H1 (cell line): ENCODE measurements around the gene ATG7. TPM values are rescaled to one million over a fixed set of nuclear protein-coding genes. Genes with fewer than 3 reads are reported as not detected.

ENCODE experiments used
- CTCF ChIA-PET: fragments of 300-600 bp; sonication (Branson Sonifier 250); formaldehyde crosslinking; loops from one replicate; lab custom pipeline; 2021; ENCODE audit not compliant: partially characterized antibody; lab: Charles Lee
- POLR2A ChIA-PET: fragments of 300-600 bp; sonication (Branson Sonifier 250); formaldehyde crosslinking; loops from one replicate; lab custom pipeline; 2021; ENCODE audit warnings: inconsistent platforms; ENCODE audit not compliant: partially characterized antibody; lab: Charles Lee
- DNase-seq, 2 experiments: peaks; one replicate each; pipeline versions ENCODE4 v3.0.0 to v3.0.0-alpha.2; 2010 to 2022; ENCODE audit warnings: low spot score in 2 of 2, low read depth in 1 of 2, mixed read lengths in 1 of 2
- FAIRE-seq: peaks from 2 replicates; lab custom pipeline; 2011; peaks lifted over from hg19 to GRCh38; lab: Jason Lieb, UNC
- H2AFZ ChIP-seq: 2 replicates; pipeline ENCODE4 v1.8.1; 2012; ENCODE audit warnings: low read length, inconsistent platforms
- H2AK5ac ChIP-seq: 2 replicates; pipeline ENCODE4 v1.6.1; 2013; ENCODE audit warnings: low read depth, low read length
- H2BK120ac ChIP-seq: replicated peaks from 2 replicates; pipeline ENCODE3; 2013; ENCODE audit warnings: low read depth, low read length, inconsistent platforms
- H2BK12ac ChIP-seq: 2 replicates; pipeline ENCODE4 v1.6.1; 2013; ENCODE audit warnings: low read depth, low read length
- H2BK15ac ChIP-seq: 2 replicates; pipeline ENCODE4 v1.6.1; 2013; ENCODE audit warnings: low read length
- H2BK20ac ChIP-seq: 2 replicates; pipeline ENCODE4 v1.6.1; 2013; ENCODE audit warnings: low read length
- H2BK5ac ChIP-seq: 2 replicates; pipeline ENCODE4 v1.6.1; 2013; ENCODE audit warnings: low read depth, low read length
- H3K14ac ChIP-seq: 2 replicates; pipeline ENCODE4 v1.6.1; 2013; ENCODE audit warnings: inconsistent platforms; ENCODE audit not compliant: insufficient read length
- H3K18ac ChIP-seq: 2 replicates; pipeline ENCODE4 v1.6.1; 2013; ENCODE audit warnings: low read length; ENCODE audit errors: extremely low read depth
- H3K23ac ChIP-seq: 2 replicates; pipeline ENCODE4 v1.6.1; 2013; ENCODE audit warnings: inconsistent platforms; ENCODE audit not compliant: insufficient read length
- H3K23me2 ChIP-seq: 2 replicates; pipeline ENCODE4 v1.6.1; 2013; ENCODE audit warnings: low read depth, low read length
- H3K27ac ChIP-seq: 2 replicates; pipeline ENCODE4 v1.6.1; 2011; ENCODE audit warnings: low read depth, low read length, inconsistent platforms
- H3K27me3 ChIP-seq, 4 experiments: replicated peaks in 1 of 4; 1 replicate in 1 of 4; 2 replicates in 3 of 4; pipeline versions ENCODE4 v1.6.1 to v1.8.1; 2011 to 2013; ENCODE audit warnings: low read length in 3 of 4, mild to moderate bottlenecking in 3 of 4, inconsistent platforms in 2 of 4, mixed read lengths in 2 of 4, moderate library complexity in 1 of 4; ENCODE audit not compliant: control insufficient read depth in 3 of 4, insufficient read depth in 3 of 4; ENCODE audit errors: extremely low read depth in 1 of 4
- H3K36me3 ChIP-seq, 4 experiments: 2 replicates each; pipeline versions ENCODE4 v1.6.1 to v1.8.1; 2011 to 2013; ENCODE audit warnings: mild to moderate bottlenecking in 4 of 4, low read length in 3 of 4, moderate library complexity in 2 of 4, control low read depth in 1 of 4, inconsistent platforms in 1 of 4; ENCODE audit not compliant: insufficient read depth in 4 of 4, control insufficient read depth in 2 of 4
- H3K4ac ChIP-seq: replicated peaks from 2 replicates; pipeline ENCODE3; 2013; ENCODE audit warnings: low read length, low read depth, mixed read lengths, inconsistent platforms; ENCODE audit not compliant: insufficient read length
- H3K4me1 ChIP-seq, 4 experiments: replicated peaks in 1 of 4; 1 replicate in 1 of 4; 2 replicates in 3 of 4; pipeline versions ENCODE4 v1.6.1 to v1.8.1; 2011 to 2013; ENCODE audit warnings: low read length in 3 of 4, inconsistent platforms in 2 of 4, mixed read lengths in 1 of 4; ENCODE audit not compliant: insufficient read depth in 4 of 4, control insufficient read depth in 3 of 4
- H3K4me2 ChIP-seq, 2 experiments: 2 replicates each; pipeline versions ENCODE4 v1.6.1 to v1.8.1; 2011 to 2013; ENCODE audit warnings: low read depth in 2 of 2, low read length in 2 of 2, control low read depth in 1 of 2, inconsistent platforms in 1 of 2, mild to moderate bottlenecking in 1 of 2; ENCODE audit not compliant: insufficient read depth in 1 of 2
- H3K4me3 ChIP-seq, 4 experiments: fragments of 200-600, 300-600 bp in 1 of 4; sonication (generic), shearing (Covaris generic), sonication (Bioruptor Twin) in 1 of 4; 2 replicates each; pipeline versions ENCODE4 v1.5.1 to v1.8.1; 2011 to 2016; ENCODE audit warnings: low read length in 4 of 4, low read depth in 3 of 4, control low read depth in 2 of 4, inconsistent platforms in 2 of 4, mild to moderate bottlenecking in 2 of 4, mixed read lengths in 1 of 4, moderate library complexity in 1 of 4; ENCODE audit not compliant: insufficient read depth in 2 of 4; ENCODE audit errors: extremely low read depth in 1 of 4
- H3K56ac ChIP-seq: replicated peaks from 2 replicates; pipeline ENCODE3; 2013; ENCODE audit warnings: low read depth, mild to moderate bottlenecking, mixed read lengths, low read length, inconsistent platforms; ENCODE audit not compliant: insufficient read length
- H3K79me1 ChIP-seq: 2 replicates; pipeline ENCODE4 v1.6.1; 2013; ENCODE audit warnings: low read depth, low read length, control low read depth
- H3K79me2 ChIP-seq, 2 experiments: 2 replicates each; pipeline versions ENCODE4 v1.6.1 to v1.8.1; 2012 to 2013; ENCODE audit warnings: low read length in 2 of 2, mild to moderate bottlenecking in 2 of 2, inconsistent platforms in 1 of 2; ENCODE audit not compliant: insufficient read depth in 2 of 2, control insufficient read depth in 1 of 2
- H3K9ac ChIP-seq, 4 experiments: replicated peaks in 1 of 4; 1 replicate in 1 of 4; 2 replicates in 3 of 4; pipeline versions ENCODE4 v1.6.1 to v1.8.1; 2011 to 2013; ENCODE audit warnings: low read depth in 3 of 4, low read length in 3 of 4, control low read depth in 2 of 4, mild to moderate bottlenecking in 2 of 4, moderate library complexity in 2 of 4, inconsistent platforms in 1 of 4; ENCODE audit errors: extremely low read depth in 1 of 4
- H3K9me3 ChIP-seq, 2 experiments: 2 replicates each; pipeline versions ENCODE4 v1.6.1 to v1.8.1; 2012 to 2013; ENCODE audit warnings: mild to moderate bottlenecking in 2 of 2, moderate library complexity in 2 of 2, control low read depth in 1 of 2, inconsistent platforms in 1 of 2, low read depth in 1 of 2, low read length in 1 of 2, mixed read lengths in 1 of 2; ENCODE audit not compliant: insufficient read depth in 2 of 2
- H4K20me1 ChIP-seq, 2 experiments: replicated peaks in 1 of 2; 2 replicates each; pipeline versions ENCODE3 to v1.8.1; 2011 to 2013; ENCODE audit warnings: inconsistent platforms in 2 of 2, low read length in 2 of 2, mild to moderate bottlenecking in 1 of 2; ENCODE audit not compliant: insufficient read depth in 2 of 2, control insufficient read depth in 1 of 2
- H4K5ac ChIP-seq: 2 replicates; pipeline ENCODE4 v1.6.1; 2013; ENCODE audit warnings: low read length, low read depth, mixed read lengths, inconsistent platforms; ENCODE audit not compliant: insufficient read length
- H4K8ac ChIP-seq: 2 replicates; pipeline ENCODE4 v1.8.0; 2013; ENCODE audit warnings: mild to moderate bottlenecking, moderate library complexity, low read length, inconsistent platforms; ENCODE audit not compliant: insufficient read depth; ENCODE audit errors: extremely low read depth
- H4K91ac ChIP-seq: replicated peaks from 2 replicates; pipeline ENCODE3; 2013; ENCODE audit warnings: low read length, mixed read lengths, inconsistent platforms; ENCODE audit not compliant: insufficient read length
- CHD2 ChIP-seq: IDR thresholded peaks from 2 replicates; pipeline ENCODE4 v1.6.1; 2012; ENCODE audit warnings: low read length, improper control_type of control experiment
- CREB1 ChIP-seq: IDR thresholded peaks from 2 replicates; pipeline ENCODE4 v1.6.1; 2012; ENCODE audit warnings: inconsistent platforms
- RBBP5 ChIP-seq: IDR thresholded peaks from 2 replicates; pipeline ENCODE4 v1.7.1; 2012; ENCODE audit warnings: low read depth, mild to moderate bottlenecking, inconsistent platforms, low read length, moderate library complexity, borderline replicate concordance
- RNF2 ChIP-seq: fragments of 200-900, 300-1000 bp; sonication (generic); IDR thresholded peaks from 2 replicates; pipeline ENCODE4 v1.7.1; 2016; ENCODE audit warnings: borderline replicate concordance, low read depth, mild to moderate bottlenecking, antibody characterized with exemption, low read length; ENCODE audit not compliant: poor library complexity, severe bottlenecking; ENCODE audit errors: missing control alignments
- SIX5 ChIP-seq: IDR thresholded peaks from 2 replicates; pipeline ENCODE4 v1.6.1; 2011; ENCODE audit warnings: mild to moderate bottlenecking, low read depth, low read length
- WGBS, 2 experiments: shearing (Covaris generic) in 1 of 2; methylation state at CpG; one replicate each; pipeline versions ENCODE4 v1.1.6 to v1.1.7; 2013 to 2015; ENCODE audit warnings: low lambda C conversion rate in 2 of 2, mixed read lengths in 2 of 2, inconsistent platforms in 1 of 2, low coverage in 1 of 2, missing lambda C conversion rate in 1 of 2; ENCODE audit not compliant: insufficient replicate concordance in 2 of 2, insufficient coverage in 1 of 2, insufficient read length in 1 of 2; ENCODE audit errors: extremely low coverage in 1 of 2, missing lambda C conversion rate in 1 of 2; 5-methylcytosine and 5-hydroxymethylcytosine counted together
- polyA plus RNA-seq, 7 experiments: library from polyadenylated mRNA; depleted of rRNA in 3 of 7; stranded (reverse) in 5 of 7; unstranded in 2 of 7; fragments of >200 nt in 5 of 7; fragments of 200-250 nt in 2 of 7; gene quantifications; 1 replicate in 5 of 7; 2 replicates in 1 of 7; 4 replicates in 1 of 7; pipeline versions ENCODE4 v1.2.1 to v1.2.3, GENCODE V29; 2011 to 2013; ENCODE audit warnings: missing spikeins in 2 of 7, mixed read lengths in 2 of 7
- total RNA-seq: library from RNA; stranded (reverse); fragmentation: NEBNext Ultra II Directional; extraction: Animal tissue kit (Norgen Biotek cat#: 25700); gene quantifications from 2 replicates; pipeline ENCODE4 v1.2.1, GENCODE V29; 2021

ATG7 gene
- total and polyA plus RNA-seq, 2 of the 8 experiments (the other 6 are each of a cell fraction or from before 2014, with no cell fraction given), result 15.0 to 19.1 TPM

DNA sequence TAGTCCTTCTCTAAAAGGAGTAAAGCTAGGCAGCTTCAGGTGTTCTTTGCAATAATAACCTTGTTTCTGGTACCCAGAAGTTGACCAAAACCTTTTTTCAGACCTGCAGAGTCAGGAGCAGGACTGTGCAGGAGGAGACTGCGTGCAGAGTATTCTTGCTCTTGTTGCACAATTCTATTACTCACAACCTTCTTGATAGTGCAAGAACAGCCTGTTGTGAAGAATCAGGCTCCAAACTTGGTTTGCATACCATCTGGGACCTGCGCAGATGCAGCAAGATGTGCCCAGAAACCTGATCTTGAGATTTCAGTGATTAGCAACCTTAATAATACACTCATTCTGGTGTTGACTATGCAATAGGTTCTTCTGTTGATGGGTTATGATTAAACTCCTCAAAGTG, 111.9 kb downstream of the ATG7 start:
- Histone ChIP-seq H3K23me2 (no peaks in the 10 kb centered on the region), H3K56ac (no peak overlapping the region), H3K4me2 (no peak overlapping the region), H3K27ac (no peak overlapping the region), H4K8ac (no peak overlapping the region), H2BK120ac (no peak overlapping the region), H2BK20ac (no peak overlapping the region), H3K27me3 (no peaks in the 10 kb centered on the region), H3K79me1 (no peaks in the 10 kb centered on the region), H3K4me1 (peaks cover 0 to 14% (median 0%) of the 10 kb centered on the region in 4 experiments; a peak in 3 of 7 replicates), H4K5ac (no peak overlapping the region), H3K4ac (no peak overlapping the region), H3K9ac (no peak overlapping the region), H3K9me3 (no peaks in the 10 kb centered on the region), H3K36me3 (no peaks in the 10 kb centered on the region), H2BK12ac (no peak overlapping the region), H3K14ac (no peak overlapping the region), H2AFZ (no peak overlapping the region), H2BK15ac (no peak overlapping the region), H3K18ac (no peak overlapping the region), H4K91ac (no peak overlapping the region), H4K20me1 (no peaks in the 10 kb centered on the region), H3K79me2 (no peaks in the 10 kb centered on the region), H2AK5ac (no peak overlapping the region), H3K23ac (no peak overlapping the region), H2BK5ac (no peak overlapping the region), H3K4me3 (no peak overlapping the region)
- 76% methylated on average over 2 of the region's 2 CpGs; no CpG with 5 or more reads in 1 of the 2 experiments for WGBS, 2 experiments
- TF ChIP-seq RBBP5 (no peak), CHD2 (no peak), CREB1 (no peak), SIX5 (no peak), RNF2 (no peak)
- POLR2A ChIA-PET, result no interaction called here
- DNase-seq, result no peak
- no peak for FAIRE-seq
- CTCF ChIA-PET, result interaction anchor here (0.6 to 4.0 kb wide), 3 partner anchors 200 to 358 kb away, joined by 3 to 20 read pairs (median 4); no protein-coding TSS in a partner anchor
